Stomach (tissue), 9 donors: ENCODE results near the gene RALA. TPM values are rescaled to one million over a fixed set of nuclear protein-coding genes. Genes with fewer than 3 reads are reported as not detected.

Experiments used
- DNase-seq, 2 donors: peaks; one replicate each; pipeline versions ENCODE4 v3.0.0 to v3.0.0-alpha.2; 2013 to 2019
- H3K27ac ChIP-seq, 5 donors: fragments of 200-600 bp in 4 of 5; sonication (generic) in 4 of 5; one replicate each; pipeline ENCODE4 v1.5.1; 2013 to 2019; ENCODE audit warnings: mild to moderate bottlenecking in 1 of 5, moderate library complexity in 1 of 5
- H3K27me3 ChIP-seq, 3 donors: fragments of 200-600 bp; sonication (generic); one replicate each; pipeline ENCODE4 v1.5.1; 2017 to 2019; ENCODE audit warnings: mixed run types in 1 of 3
- H3K36me3 ChIP-seq, 4 donors: fragments of 200-600 bp; sonication (generic); 1 replicate in 3 of 4; 2 replicates in 1 of 4; pipeline ENCODE4 v1.5.1; 2016 to 2019
- H3K4me1 ChIP-seq, 4 donors: fragments of 200-600 bp; sonication (generic); one replicate each; pipeline ENCODE4 v1.5.1; 2016 to 2019
- H3K4me3 ChIP-seq, 4 donors: fragments of 200-600 bp; sonication (generic) in 3 of 4; one replicate each; pipeline ENCODE4 v1.5.1; 2016 to 2019; ENCODE audit warnings: mild to moderate bottlenecking in 1 of 4
- H3K9me3 ChIP-seq, 4 donors: fragments of 200-600 bp; sonication (generic); one replicate each; pipeline ENCODE4 v1.5.1; 2016 to 2019
- CTCF ChIP-seq, 7 experiments: fragments of 450-650 bp in 4 of 7; fragments of 200-600 bp in 3 of 7; sonication (generic) in 3 of 7; IDR thresholded peaks; one replicate each; pipeline ENCODE4 v1.5.1; 2016 to 2019; ENCODE audit warnings: antibody characterized with exemption in 7 of 7, control low read depth in 2 of 7, mild to moderate bottlenecking in 1 of 7
- EP300 ChIP-seq: sonication (generic); formaldehyde crosslinking; IDR thresholded peaks from one replicate; pipeline ENCODE4 v1.6.1; 2017; ENCODE audit warnings: antibody characterized with exemption
- POLR2A ChIP-seq, 4 donors: fragments of 450-650 bp; IDR thresholded peaks; one replicate each; pipeline ENCODE4 v1.6.1; 2016; ENCODE audit warnings: antibody characterized with exemption in 4 of 4, control low read depth in 2 of 4, mild to moderate bottlenecking in 1 of 4, moderate library complexity in 1 of 4
- POLR2AphosphoS5 ChIP-seq, 3 donors: sonication (generic); formaldehyde crosslinking; IDR thresholded peaks; one replicate each; pipeline ENCODE4 v1.6.1; 2016; ENCODE audit warnings: antibody characterized with exemption in 3 of 3
- WGBS, 5 donors: extraction: QIAGEN DNeasy Blood & Tissue Kit in 3 of 5; methylation state at CpG; one replicate each; pipeline versions ENCODE4 v1.1.5 to v1.1.7; 2013 to 2018; 5-methylcytosine and 5-hydroxymethylcytosine counted together
- intact Hi-C: fragments of 100-400 bp; cut with DNase I; formaldehyde crosslinking; loops from one replicate; pipeline ENCODE4 v1.15.1; 2023; ENCODE audit warnings: low total_unique reads
- polyA plus RNA-seq, 3 donors: library from polyadenylated mRNA; stranded (reverse); fragments of 200-250 nt; gene quantifications; one replicate each; pipeline ENCODE4 v1.2.3, GENCODE V29; 2013
- total RNA-seq, 5 donors: library from RNA; depleted of rRNA; stranded (reverse); fragments of >200 nt; gene quantifications; one replicate each; pipeline versions ENCODE4 v1.1.0 to v1.2.3, GENCODE V29; 2014 to 2016
- donor health status: healthy with polysubstance abuse.
- donor health status: Bipolar disorder and iron deficiency.
- donor health status: healthy.

RALA gene
- total and polyA plus RNA-seq, 8 donors = 10.6 to 57.0 (median 31.6) TPM

GRCh38 chr7:39621261-39621660 lies 2.1 kb upstream of the RALA start:
- no peak for DNase-seq
- no peaks in the 10 kb centered on the region for H3K36me3 ChIP-seq
- TF ChIP-seq CTCF (IDR thresholded peaks at IDR 0.05) (no peak), POLR2AphosphoS5 (IDR thresholded peaks at IDR 0.05) (no peak), EP300 (no peak), POLR2A (IDR thresholded peaks at IDR 0.05) (no peak)
- intact Hi-C loops = no loop called here
- H3K27me3 ChIP-seq = no peaks in the 10 kb centered on the region
- H3K4me3 ChIP-seq = no peak overlapping the region
- peaks cover 17 to 40% (median 34%) of the 10 kb centered on the region in 4 donors for H3K4me1 ChIP-seq
- H3K9me3 ChIP-seq = no peaks in the 10 kb centered on the region
- H3K27ac ChIP-seq = no peak overlapping the region
- WGBS, 5 donors = 79 to 91% (median 84%) methylated on average over 1 of the region's 1 CpG

- intact Hi-C loops = no loop called here
Observed at GRCh38 chr7:39621784-39622411, 1.5 kb upstream of the RALA start.

GRCh38 chr7:39622609-39623008 lies 763 bp upstream of the RALA start:
- no peak for TF ChIP-seq POLR2A (IDR thresholded peaks at IDR 0.05)
- TF ChIP-seq EP300 = no peak
- no peak for TF ChIP-seq POLR2AphosphoS5 (IDR thresholded peaks at IDR 0.05)
- no peak for TF ChIP-seq CTCF (IDR thresholded peaks at IDR 0.05)
- Histone ChIP-seq H3K36me3 (no peaks in the 10 kb centered on the region), H3K27ac (peak overlapping the region; percentile 90 to 97 (median 91)), H3K4me1 (peaks cover 25 to 50% (median 45%) of the 10 kb centered on the region in 4 donors), H3K4me3 (peak overlapping the region; percentile 87 to 96 (median 94)), H3K9me3 (no peaks in the 10 kb centered on the region), H3K27me3 (no peaks in the 10 kb centered on the region)
- intact Hi-C loops = no loop called here
- 23 to 38% (median 31%) methylated on average over 10 to 11 of the region's 11 CpGs for WGBS, 5 donors
- no peak for DNase-seq

More at GRCh38 chr7:39621784-39622411, 1.5 kb upstream of the RALA start:
- Histone ChIP-seq H3K27ac (peak overlapping the region in 2 of 5 donors; percentile 16 to 91), H3K27me3 (no peaks in the 10 kb centered on the region), H3K4me3 (no peak overlapping the region), H3K4me1 (peaks cover 21 to 43% (median 40%) of the 10 kb centered on the region in 4 donors), H3K36me3 (no peaks in the 10 kb centered on the region), H3K9me3 (no peaks in the 10 kb centered on the region)
- TF ChIP-seq POLR2AphosphoS5 (IDR thresholded peaks at IDR 0.05) (no peak), EP300 (no peak), CTCF (IDR thresholded peaks at IDR 0.05) (no peak), POLR2A (IDR thresholded peaks at IDR 0.05) (no peak)
- 79 to 95% (median 92%) methylated on average over 1 of the region's 1 CpG for WGBS, 5 donors
- no peak for DNase-seq

DNA sequence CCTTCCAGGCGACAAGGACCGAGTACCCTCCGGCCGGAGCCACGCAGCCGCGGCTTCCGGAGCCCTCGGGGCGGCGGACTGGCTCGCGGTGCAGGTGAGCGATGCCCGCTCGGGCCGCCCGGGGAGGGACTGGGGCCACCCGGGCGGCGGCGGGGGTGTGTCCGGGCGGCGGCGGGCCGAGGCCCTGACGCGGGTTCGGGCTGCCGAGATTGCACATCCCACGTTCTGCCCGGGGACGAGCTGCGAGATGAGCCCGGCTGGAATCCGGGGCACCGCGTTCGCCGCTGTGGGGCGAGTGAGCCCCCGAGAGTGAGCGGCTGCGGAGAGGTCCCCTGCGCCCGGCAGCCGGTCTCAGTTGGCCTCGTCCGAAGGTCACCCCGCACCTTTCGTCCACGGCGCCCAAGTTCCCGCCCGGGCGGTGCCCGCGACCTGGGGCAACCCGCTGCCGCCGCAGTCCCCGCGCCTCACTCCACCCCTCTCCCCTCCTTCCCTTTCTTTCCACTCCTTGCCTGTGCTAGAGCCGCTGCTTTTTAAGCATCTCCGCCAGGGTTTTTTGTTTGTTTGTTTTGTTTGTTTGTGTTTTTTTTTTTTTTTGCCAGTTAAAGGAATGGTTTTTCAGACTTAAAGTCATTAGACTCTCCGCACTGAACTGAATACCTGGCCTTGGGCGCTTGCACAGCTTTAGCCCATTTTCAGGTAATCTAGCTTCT lies 515 bp downstream of the RALA start:
- TF ChIP-seq POLR2AphosphoS5 (IDR thresholded peaks at IDR 0.05) (peak in 1 of 3 donors; percentile 6), CTCF (IDR thresholded peaks at IDR 0.05) (no peak), EP300 (no peak)
- Histone ChIP-seq H3K27me3 (no peaks in the 10 kb centered on the region), H3K9me3 (no peaks in the 10 kb centered on the region), H3K4me1 (peaks cover 29 to 59% (median 56%) of the 10 kb centered on the region in 4 donors), H3K36me3 (no peaks in the 10 kb centered on the region), H3K27ac (peak overlapping the region; percentile 90 to 97 (median 91)), H3K4me3 (peak overlapping the region; percentile 87 to 96 (median 94))
- intact Hi-C loops = no loop called here
- peak; percentile 54 to 74 for DNase-seq
- 0 to 1% (median 0%) methylated on average over 34 to 68 of the region's 68 CpGs for WGBS, 5 donors
